ENCODE results near the gene RUNX2. TPM values are rescaled to one million over a fixed set of nuclear protein-coding genes. Genes with fewer than 3 reads are reported as not detected.

Gene RUNX2
- total and polyA plus RNA-seq, 2 of the 8 experiments (the other 6 are each of a cell fraction or from before 2014, with no cell fraction given) = 0.26 to 1.2 TPM

GRCh38 chr6:45487645-45488044, 159.5 kb downstream of the RUNX2 start:
- no peak overlapping the region for H3K4ac ChIP-seq (replicated peaks; ENCODE audit: insufficient read length, low read depth, low read length)
- no peak overlapping the region for H3K27ac ChIP-seq (ENCODE audit: low read depth, low read length)
- no peak overlapping the region for H2BK5ac ChIP-seq (ENCODE audit: low read depth, low read length)
- no peak overlapping the region for H2BK20ac ChIP-seq (ENCODE audit: low read length)
- peaks cover 0 to 3% (median 0%) of the 10 kb centered on the region in 4 experiments; a peak in 1 of 7 replicates for H3K4me1 ChIP-seq (replicated peaks in 1 of 4; ENCODE audit: control insufficient read depth in 3 of 4, insufficient read depth in 4 of 4, low read length in 3 of 4)
- no peak overlapping the region for H2BK12ac ChIP-seq (ENCODE audit: low read depth, low read length)
- DNase-seq (ENCODE audit: low read depth in 1 of 2, low spot score in 2 of 2) (no peak), FAIRE-seq (no peak)
- no peak overlapping the region for H2AFZ ChIP-seq (ENCODE audit: low read length)
- POLR2A ChIA-PET (ENCODE audit: partially characterized antibody) = no interaction called here
- H2AK5ac ChIP-seq (ENCODE audit: low read depth, low read length) = no peak overlapping the region
- H2BK120ac ChIP-seq (replicated peaks; ENCODE audit: low read depth, low read length) = no peak overlapping the region
- H4K91ac ChIP-seq (replicated peaks; ENCODE audit: insufficient read length, low read length) = no peak overlapping the region
- no peak overlapping the region for H3K56ac ChIP-seq (replicated peaks; ENCODE audit: insufficient read length, low read depth, low read length)
- 0 out of 4 replicates have a peak, but pooled peaks cover 0 to 3% of the 10 kb centered on the region in 2 experiments for H3K9me3 ChIP-seq (ENCODE audit: insufficient read depth in 2 of 2, low read depth in 1 of 2, low read length in 1 of 2)
- H3K79me1 ChIP-seq (ENCODE audit: low read depth, low read length) = no peaks in the 10 kb centered on the region
- CTCF ChIA-PET (ENCODE audit: partially characterized antibody) = interaction anchor here (6.4 kb wide), 1 partner anchor 14 kb away, joined by 38 read pairs; no protein-coding TSS in a partner anchor
- no peak overlapping the region for H3K9ac ChIP-seq (replicated peaks in 1 of 4; ENCODE audit: extremely low read depth in 1 of 4, low read depth in 3 of 4, low read length in 3 of 4)
- H3K23ac ChIP-seq (ENCODE audit: insufficient read length) = no peak overlapping the region
- no peak overlapping the region for H3K4me2 ChIP-seq (ENCODE audit: insufficient read depth in 1 of 2, low read depth in 2 of 2, low read length in 2 of 2)
- H4K5ac ChIP-seq (ENCODE audit: insufficient read length, low read depth, low read length) = no peak overlapping the region
- H3K4me3 ChIP-seq (ENCODE audit: extremely low read depth in 1 of 4, insufficient read depth in 2 of 4, low read depth in 3 of 4, low read length in 4 of 4) = no peak overlapping the region
- H3K36me3 ChIP-seq (ENCODE audit: control insufficient read depth in 2 of 4, insufficient read depth in 4 of 4, low read length in 3 of 4) = no peaks in the 10 kb centered on the region
- no peak overlapping the region for H3K18ac ChIP-seq (ENCODE audit: extremely low read depth, low read length)
- H3K14ac ChIP-seq (ENCODE audit: insufficient read length) = no peak overlapping the region
- no peaks in the 10 kb centered on the region for H3K27me3 ChIP-seq (replicated peaks in 1 of 4; ENCODE audit: control insufficient read depth in 3 of 4, extremely low read depth in 1 of 4, insufficient read depth in 3 of 4, low read length in 3 of 4)
- no peak overlapping the region for H4K8ac ChIP-seq (ENCODE audit: extremely low read depth, insufficient read depth, low read length)
- H2BK15ac ChIP-seq (ENCODE audit: low read length) = no peak overlapping the region
- H4K20me1 ChIP-seq (replicated peaks in 1 of 2; ENCODE audit: control insufficient read depth in 1 of 2, insufficient read depth in 2 of 2, low read length in 2 of 2) = no peaks in the 10 kb centered on the region
- H3K79me2 ChIP-seq (ENCODE audit: control insufficient read depth in 1 of 2, insufficient read depth in 2 of 2, low read length in 2 of 2) = no peaks in the 10 kb centered on the region
- H3K23me2 ChIP-seq (ENCODE audit: low read depth, low read length) = no peaks in the 10 kb centered on the region
- TF ChIP-seq HDAC6 (IDR thresholded peaks at IDR 0.05; ENCODE audit: low read depth, low read length) (no peak), SRF (IDR thresholded peaks at IDR 0.05; ENCODE audit: low read depth, low read length) (no peak), SAP30 (IDR thresholded peaks at IDR 0.05; ENCODE audit: insufficient read depth, insufficient replicate concordance, low read length) (no peak), TAF7 (optimal IDR thresholded peaks at IDR 0.05; ENCODE audit: borderline replicate concordance, low read depth, low read length) (no peak)

Data from H1 (cell line).